Measurements from ENCODE around the gene MSANTD7.

The MSANTD7 gene

GRCh38 chr10:14876764-14877163, 38.7 kb downstream of the MSANTD7 start:
- no peak for DNase-seq (ENCODE audit: extremely low read depth, low read depth)
- TF ChIP-seq, protein P1, sequence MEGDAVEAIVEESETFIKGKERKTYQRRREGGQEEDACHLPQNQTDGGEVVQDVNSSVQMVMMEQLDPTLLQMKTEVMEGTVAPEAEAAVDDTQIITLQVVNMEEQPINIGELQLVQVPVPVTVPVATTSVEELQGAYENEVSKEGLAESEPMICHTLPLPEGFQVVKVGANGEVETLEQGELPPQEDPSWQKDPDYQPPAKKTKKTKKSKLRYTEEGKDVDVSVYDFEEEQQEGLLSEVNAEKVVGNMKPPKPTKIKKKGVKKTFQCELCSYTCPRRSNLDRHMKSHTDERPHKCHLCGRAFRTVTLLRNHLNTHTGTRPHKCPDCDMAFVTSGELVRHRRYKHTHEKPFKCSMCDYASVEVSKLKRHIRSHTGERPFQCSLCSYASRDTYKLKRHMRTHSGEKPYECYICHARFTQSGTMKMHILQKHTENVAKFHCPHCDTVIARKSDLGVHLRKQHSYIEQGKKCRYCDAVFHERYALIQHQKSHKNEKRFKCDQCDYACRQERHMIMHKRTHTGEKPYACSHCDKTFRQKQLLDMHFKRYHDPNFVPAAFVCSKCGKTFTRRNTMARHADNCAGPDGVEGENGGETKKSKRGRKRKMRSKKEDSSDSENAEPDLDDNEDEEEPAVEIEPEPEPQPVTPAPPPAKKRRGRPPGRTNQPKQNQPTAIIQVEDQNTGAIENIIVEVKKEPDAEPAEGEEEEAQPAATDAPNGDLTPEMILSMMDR (IDR thresholded peaks at IDR 0.05; ENCODE audit: low read depth, low read length): no peak

- peak; percentile 86 for DNase-seq (ENCODE audit: extremely low read depth, low read depth)
- TF ChIP-seq, protein P1 (IDR thresholded peaks at IDR 0.05; ENCODE audit: low read depth, low read length): peak; percentile 6; the same call in 1 of the 2 replicates
Observed at GRCh38 chr10:14878266-14879123, 40.4 kb downstream of the MSANTD7 start, which contains the start of gene SUV39H2. Gene SUV39H2, plus strand, starts transcription at chr10:14878866. Its CDS starts 23 bp downstream, at chr10:14878889.

GRCh38 chr10:14879124-14879927, 41.2 kb downstream of the MSANTD7 start:
- no peak for DNase-seq (ENCODE audit: extremely low read depth, low read depth)

DNA sequence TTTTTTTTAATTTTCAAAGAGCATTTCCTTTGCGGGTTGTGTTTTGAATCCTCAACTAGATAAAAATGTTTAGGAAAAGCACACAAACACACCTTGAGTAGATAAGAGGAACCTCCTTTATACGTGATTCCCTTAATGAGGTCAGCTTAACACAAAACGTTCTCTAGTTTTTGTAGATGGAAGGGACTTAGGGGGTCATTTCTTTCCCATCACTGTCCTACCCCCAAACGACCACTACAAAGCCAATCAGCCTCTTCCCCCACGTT, 41.8 kb downstream of the MSANTD7 start:
- TF ChIP-seq, protein P1 (IDR thresholded peaks at IDR 0.05; ENCODE audit: low read depth, low read length): no peak
- DNase-seq (ENCODE audit: extremely low read depth, low read depth): no peak

More at GRCh38 chr10:14879124-14879927, 41.2 kb downstream of the MSANTD7 start:
- TF ChIP-seq, protein P1 (IDR thresholded peaks at IDR 0.05; ENCODE audit: low read depth, low read length): no peak

GRCh38 chr10:14880229-14880628, 42.1 kb downstream of the MSANTD7 start:
- no peak for DNase-seq (ENCODE audit: extremely low read depth, low read depth)
- TF ChIP-seq, protein P1 (IDR thresholded peaks at IDR 0.05; ENCODE audit: low read depth, low read length): no peak

GRCh38 chr10:14884082-14884481, 46.0 kb downstream of the MSANTD7 start:
- no peak for DNase-seq (ENCODE audit: extremely low read depth, low read depth)
- TF ChIP-seq, protein P1 (IDR thresholded peaks at IDR 0.05; ENCODE audit: low read depth, low read length): no peak

All from AG09319 (cell line).